Measurements from ENCODE around the gene NCAPD2.

The NCAPD2 gene

DNA sequence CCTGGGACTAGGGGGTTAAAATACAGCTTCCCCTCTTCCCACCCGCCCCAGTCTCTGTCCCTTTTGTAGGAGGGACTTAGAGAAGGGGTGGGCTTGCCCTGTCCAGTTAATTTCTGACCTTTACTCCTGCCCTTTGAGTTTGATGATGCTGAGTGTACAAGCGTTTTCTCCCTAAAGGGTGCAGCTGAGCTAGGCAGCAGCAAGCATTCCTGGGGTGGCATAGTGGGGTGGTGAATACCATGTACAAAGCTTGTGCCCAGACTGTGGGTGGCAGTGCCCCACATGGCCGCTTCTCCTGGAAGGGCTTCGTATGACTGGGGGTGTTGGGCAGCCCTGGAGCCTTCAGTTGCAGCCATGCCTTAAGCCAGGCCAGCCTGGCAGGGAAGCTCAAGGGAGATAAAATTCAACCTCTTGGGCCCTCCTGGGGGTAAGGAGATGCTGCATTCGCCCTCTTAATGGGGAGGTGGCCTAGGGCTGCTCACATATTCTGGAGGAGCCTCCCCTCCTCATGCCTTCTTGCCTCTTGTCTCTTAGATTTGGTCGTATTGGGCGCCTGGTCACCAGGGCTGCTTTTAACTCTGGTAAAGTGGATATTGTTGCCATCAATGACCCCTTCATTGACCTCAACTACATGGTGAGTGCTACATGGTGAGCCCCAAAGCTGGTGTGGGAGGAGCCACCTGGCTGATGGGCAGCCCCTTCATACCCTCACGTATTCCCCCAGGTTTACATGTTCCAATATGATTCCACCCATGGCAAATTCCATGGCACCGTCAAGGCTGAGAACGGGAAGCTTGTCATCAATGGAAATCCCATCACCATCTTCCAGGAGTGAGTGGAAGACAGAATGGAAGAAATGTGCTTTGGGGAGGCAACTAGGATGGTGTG lies 42.3 kb downstream of the NCAPD2 start:
- no peak for DNase-seq

DNA sequence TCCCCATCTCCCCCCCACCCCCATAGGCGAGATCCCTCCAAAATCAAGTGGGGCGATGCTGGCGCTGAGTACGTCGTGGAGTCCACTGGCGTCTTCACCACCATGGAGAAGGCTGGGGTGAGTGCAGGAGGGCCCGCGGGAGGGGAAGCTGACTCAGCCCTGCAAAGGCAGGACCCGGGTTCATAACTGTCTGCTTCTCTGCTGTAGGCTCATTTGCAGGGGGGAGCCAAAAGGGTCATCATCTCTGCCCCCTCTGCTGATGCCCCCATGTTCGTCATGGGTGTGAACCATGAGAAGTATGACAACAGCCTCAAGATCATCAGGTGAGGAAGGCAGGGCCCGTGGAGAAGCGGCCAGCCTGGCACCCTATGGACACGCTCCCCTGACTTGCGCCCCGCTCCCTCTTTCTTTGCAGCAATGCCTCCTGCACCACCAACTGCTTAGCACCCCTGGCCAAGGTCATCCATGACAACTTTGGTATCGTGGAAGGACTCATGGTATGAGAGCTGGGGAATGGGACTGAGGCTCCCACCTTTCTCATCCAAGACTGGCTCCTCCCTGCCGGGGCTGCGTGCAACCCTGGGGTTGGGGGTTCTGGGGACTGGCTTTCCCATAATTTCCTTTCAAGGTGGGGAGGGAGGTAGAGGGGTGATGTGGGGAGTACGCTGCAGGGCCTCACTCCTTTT lies 43.1 kb downstream of the NCAPD2 start:
- DNase-seq = no peak

DNA sequence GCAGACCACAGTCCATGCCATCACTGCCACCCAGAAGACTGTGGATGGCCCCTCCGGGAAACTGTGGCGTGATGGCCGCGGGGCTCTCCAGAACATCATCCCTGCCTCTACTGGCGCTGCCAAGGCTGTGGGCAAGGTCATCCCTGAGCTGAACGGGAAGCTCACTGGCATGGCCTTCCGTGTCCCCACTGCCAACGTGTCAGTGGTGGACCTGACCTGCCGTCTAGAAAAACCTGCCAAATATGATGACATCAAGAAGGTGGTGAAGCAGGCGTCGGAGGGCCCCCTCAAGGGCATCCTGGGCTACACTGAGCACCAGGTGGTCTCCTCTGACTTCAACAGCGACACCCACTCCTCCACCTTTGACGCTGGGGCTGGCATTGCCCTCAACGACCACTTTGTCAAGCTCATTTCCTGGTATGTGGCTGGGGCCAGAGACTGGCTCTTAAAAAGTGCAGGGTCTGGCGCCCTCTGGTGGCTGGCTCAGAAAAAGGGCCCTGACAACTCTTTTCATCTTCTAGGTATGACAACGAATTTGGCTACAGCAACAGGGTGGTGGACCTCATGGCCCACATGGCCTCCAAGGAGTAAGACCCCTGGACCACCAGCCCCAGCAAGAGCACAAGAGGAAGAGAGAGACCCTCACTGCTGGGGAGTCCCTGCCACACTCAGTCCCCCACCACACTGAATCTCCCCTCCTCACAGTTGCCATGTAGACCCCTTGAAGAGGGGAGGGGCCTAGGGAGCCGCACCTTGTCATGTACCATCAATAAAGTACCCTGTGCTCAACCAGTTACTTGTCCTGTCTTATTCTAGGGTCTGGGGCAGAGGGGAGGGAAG lies 43.9 kb downstream of the NCAPD2 start:
- DNase-seq = peak; percentile 85

DNA sequence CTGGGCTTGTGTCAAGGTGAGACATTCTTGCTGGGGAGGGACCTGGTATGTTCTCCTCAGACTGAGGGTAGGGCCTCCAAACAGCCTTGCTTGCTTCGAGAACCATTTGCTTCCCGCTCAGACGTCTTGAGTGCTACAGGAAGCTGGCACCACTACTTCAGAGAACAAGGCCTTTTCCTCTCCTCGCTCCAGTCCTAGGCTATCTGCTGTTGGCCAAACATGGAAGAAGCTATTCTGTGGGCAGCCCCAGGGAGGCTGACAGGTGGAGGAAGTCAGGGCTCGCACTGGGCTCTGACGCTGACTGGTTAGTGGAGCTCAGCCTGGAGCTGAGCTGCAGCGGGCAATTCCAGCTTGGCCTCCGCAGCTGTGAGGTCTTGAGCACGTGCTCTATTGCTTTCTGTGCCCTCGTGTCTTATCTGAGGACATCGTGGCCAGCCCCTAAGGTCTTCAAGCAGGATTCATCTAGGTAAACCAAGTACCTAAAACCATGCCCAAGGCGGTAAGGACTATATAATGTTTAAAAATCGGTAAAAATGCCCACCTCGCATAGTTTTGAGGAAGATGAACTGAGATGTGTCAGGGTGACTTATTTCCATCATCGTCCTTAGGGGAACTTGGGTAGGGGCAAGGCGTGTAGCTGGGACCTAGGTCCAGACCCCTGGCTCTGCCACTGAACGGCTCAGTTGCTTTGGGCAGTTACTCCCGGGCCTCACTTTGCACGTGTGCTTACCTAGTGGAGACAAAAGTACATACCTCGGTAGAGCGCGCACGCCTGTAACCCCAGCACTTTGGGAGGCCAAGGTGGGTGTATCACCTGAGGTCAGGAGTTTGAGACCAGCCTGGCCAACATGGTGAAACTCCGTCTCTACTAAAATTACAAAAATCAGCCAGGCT lies 44.8 kb downstream of the NCAPD2 start:
- DNase-seq = no peak

- DNase-seq = no peak
These were observed 45.4 kb downstream of the NCAPD2 start for GRCh38 chr12:6539314-6539682.

- DNase-seq = no peak
These were observed 45.8 kb downstream of the NCAPD2 start for GRCh38 chr12:6539707-6540134.

DNA sequence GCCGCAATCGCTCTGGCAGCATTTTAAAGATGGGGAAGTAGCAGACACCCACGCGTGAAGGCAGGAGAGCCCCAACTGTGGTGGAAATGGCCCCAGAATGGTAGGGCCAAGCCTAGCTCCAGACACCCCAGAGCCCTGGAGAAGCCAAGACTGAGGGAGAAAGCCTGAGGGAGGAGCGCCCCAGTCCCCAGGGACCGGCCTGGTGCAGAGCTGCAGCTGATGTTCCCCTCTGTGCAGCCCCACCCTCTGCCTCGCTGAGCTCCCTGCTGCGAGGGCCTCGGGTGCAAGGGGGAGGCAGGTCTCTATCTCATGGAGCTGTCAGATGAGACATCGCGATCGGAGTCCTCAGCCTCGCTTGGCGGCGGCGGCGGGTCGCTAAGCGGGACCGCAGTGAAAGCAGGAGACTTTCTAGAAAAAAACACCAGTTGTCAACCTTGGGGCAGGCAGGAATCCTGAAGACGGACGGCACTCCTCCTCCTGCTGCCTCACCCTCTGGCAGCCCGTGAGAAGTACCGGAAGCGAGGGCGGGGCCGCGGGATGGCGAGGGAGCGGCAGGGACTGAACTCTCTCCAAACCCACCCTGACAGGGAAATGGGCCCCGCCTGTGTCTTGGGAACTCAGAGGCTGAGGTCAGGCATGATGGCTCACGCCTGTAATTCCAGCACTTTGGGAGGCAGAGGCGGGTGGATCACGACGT lies 46.4 kb downstream of the NCAPD2 start:
- peak; percentile 39 for DNase-seq

DNA sequence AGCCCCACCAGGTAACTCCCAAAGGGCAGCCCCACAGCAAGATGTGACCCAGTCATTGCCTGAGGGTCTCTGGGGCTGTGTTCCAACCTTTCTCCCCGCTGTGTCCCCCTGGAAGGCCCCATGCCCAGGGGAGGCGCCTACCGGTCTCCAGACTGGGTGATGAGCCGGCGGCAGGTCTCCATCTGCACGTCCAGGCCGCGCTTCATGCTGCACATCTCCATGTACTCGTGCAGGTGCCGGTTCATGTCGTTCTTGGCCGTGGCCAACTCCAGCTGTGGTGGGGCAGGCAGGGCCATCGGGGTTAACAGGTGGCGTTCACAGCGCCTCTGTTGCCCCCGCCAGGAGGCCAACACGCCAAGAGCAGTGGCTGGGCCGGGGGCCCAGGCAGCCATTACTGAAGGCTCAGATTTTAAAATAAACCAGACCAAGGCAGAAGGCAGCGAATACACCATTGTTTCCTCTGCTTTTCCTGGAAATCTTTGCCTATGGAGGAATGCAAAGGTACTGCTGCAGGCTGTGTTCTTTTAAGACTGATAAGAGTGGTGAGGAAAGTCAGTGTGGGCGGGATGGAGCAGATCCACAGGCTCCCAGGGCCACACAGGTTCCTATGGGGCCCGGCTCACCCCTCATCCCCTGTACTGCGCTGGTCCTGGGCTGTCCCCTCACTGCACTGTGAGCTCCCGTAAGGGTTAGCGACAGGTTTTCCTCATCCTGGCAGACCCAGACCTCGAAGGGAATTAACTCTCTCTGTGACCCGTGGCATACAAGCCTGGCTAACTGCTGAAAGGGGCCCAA lies 47.7 kb downstream of the NCAPD2 start:
- DNase-seq = no peak

DNA sequence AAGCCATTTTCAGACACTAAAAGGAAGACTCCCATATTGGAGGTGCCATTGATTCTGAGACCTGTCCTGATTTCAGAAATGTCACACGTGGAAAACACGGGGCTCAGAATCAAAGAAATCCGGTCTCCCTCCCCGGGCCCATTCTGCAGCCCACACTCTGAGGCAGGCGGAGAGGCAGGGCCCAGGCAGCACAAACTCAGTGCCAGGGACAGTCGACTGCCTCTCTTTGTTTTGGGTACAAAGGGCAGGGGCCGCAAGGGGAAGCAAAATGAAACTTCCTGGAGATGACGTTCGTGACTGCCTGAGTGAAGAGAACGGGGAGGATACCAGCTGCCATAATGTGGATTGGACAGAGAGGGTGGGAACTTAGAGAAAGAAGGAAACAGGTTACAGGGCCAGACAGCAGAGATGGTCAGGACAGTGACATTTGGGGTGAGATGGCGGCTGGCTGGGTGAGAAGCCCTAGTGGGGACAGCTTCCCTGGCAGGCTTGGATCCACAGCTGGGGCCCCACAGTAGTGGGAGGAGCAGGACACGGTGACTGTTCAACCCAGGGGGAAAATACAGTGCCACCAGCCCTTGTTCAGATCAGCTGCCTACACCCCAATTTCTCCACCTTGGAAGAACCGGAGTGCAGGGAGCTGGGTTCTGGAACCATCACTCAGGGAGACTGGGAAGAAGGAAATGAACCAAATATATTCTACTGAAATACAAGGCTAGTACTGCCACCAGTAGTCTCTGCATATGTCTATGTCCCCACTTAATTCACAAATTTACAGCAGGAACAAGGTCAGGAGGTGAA lies 48.5 kb downstream of the NCAPD2 start:
- DNase-seq = no peak

GRCh38 chr12:6546016-6546415 lies 52.1 kb downstream of the NCAPD2 start:
- no peak for DNase-seq

- DNase-seq = no peak
These were observed 53.7 kb downstream of the NCAPD2 start for GRCh38 chr12:6547566-6547965.

DNA sequence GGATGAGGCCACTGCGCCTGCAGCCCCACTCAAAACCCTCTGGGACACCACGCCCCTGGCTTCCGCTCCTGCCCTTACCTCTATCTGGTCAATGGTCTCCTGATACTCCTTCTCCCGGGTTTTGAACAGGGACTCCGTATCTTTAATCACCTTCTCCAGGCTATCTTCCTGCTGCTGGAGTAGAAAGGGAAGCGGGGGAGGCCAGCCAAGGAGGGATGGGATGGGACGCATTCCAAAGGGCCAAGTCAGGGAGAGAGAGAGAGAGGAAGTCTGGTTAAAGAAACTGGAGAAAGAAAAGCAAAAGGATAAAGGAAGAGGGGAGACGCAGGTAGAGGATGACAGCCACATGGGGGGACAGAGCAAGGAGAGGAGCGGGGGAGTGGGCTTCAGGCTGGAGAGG lies 54.1 kb downstream of the NCAPD2 start:
- DNase-seq = no peak

- DNase-seq = no peak
These were observed 54.7 kb downstream of the NCAPD2 start for GRCh38 chr12:6548556-6548955.

DNA sequence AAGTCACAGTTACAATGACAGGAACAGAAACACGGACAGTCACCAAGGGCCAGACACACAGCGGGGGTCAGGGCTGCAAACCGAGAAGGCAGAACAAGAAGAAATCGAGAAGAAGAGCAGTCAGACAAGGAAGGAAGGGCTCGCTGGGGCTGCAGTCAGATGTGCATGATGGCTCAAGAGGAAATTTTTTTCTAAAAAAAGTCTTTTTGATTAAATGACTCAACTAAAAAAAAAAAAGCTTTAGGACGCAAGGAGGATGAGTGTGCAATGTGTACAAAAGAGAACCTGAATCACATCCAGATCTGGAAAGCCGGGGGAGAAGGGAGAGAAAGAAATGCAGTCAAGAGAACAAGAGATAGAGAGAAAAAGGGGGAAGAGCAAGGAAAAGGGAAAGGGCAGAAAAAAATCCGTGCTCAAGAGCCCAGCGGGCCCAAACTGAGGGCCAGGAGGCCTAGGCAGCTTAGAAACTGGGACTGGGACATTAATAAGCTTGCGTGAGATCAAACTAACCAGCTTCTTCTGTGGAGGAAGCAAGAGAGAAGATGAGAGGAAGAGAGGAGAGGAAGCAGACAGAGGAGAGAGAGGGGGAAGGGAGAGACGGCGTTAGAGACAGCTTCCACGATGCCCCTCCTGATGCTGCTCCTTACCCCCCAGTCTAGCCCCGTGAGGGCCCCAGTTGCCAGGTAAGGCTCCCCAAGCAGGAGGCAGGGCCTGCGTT lies 55.2 kb downstream of the NCAPD2 start:
- no peak for DNase-seq

- no peak for DNase-seq
These were observed 55.8 kb downstream of the NCAPD2 start for GRCh38 chr12:6549684-6550151.

GRCh38 chr12:6550294-6551062 lies 56.6 kb downstream of the NCAPD2 start:
- DNase-seq = no peak

DNA sequence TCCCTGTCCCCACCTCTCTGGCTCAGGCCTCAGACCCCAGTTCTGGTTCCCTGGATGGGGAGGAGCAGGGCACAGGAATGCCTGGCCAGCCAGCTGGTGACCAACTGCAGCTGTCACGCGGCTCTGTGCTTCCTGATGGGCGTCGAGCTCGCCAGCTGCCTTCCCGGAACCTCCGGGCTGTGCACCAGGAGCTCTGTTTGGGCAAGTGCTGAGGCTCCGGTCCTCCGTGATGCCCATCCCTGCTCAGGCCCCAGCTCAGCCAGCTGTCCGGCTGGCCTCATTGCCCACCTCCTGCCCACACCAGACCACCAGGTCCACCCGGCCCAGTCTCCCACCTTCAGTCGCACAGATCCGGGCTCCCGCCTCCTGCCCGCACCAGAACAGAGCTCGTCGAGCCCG lies 57.2 kb downstream of the NCAPD2 start:
- DNase-seq = no peak

DNA sequence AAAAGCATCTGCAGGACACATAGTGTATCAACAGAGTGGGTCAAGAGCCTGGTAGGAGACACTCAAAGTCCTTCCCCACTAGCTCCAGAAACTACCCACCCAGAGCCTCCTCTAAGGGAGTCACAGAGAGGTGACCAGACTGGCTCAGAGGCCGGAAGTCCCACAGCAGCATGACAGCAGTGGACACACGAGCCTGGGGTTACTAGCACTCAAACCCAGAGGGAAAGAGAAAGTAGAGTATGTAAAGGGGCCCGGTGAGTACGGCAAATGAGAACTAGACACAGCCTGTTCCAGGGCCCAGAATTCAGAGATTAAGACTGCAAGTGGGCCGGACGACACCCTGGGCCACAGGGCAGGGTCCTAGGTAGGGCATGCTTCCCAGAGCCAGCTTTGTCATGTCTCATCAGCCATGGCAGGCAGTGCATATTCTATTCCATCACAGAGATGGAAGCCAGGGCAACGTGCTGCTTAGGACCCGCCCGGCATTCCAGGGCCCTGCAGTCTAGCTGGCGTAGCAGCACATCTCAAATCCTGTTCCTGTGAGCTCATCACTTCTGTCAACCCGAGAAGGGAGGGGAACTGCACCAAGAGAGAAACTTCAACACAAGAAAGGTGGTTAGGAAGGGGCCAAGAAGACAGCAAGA lies 57.7 kb downstream of the NCAPD2 start:
- DNase-seq = no peak

Data from CD4-positive, alpha-beta T cell treated with Interleukin-4 for 4 hours (primary cell).